ENCODE results near the gene GMDS. TPM values are rescaled to one million over a fixed set of nuclear protein-coding genes. Genes with fewer than 3 reads are reported as not detected.

Gene GMDS
- total RNA-seq, 2 experiments from 2014 or later = 38.4 to 41.3 TPM

DNA sequence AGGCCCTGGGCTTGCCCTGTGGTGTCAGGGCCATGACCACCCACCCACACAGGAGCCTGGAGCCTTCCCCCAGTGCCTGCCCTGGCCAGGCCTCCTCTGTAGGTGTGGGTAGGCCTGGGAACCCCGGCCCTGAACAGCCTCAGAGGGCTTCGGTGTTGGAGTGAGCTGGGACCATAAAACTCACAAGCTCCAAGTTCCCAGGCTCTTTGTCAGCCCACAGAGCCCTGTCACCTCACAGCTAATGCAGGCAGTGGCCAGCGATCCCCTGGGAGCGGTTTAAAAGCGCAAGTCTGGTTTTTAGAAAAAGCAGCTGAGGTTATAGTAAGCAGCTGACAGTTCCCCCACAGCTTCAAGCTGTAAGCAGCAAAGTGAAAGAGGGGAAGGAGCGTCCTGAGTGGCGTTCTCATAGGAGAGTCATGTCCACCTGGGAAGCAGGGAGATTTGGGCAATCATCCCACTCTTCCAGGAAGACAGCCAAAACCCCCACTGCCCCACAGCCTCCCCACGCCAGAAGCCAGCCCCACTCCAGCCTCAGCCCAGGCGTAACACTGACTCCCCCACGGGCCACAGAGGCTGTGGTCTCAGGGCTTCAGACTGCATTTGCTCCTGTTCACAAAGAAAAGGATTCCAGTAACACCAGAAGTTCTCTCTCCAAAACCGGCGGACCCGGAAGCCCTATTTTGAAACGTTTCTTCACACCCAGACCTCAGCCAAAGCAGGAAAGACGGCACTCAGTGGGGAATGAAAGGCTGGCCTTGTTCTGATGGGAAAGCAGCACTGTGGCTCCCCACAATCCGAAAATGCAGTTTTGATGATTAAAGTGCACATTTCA lies 670.0 kb downstream of the GMDS start:
- H3K9me3 Mint-ChIP-seq = peaks cover 10% of the 10 kb centered on the region
- peaks cover 4% of the 10 kb centered on the region for H3K36me3 Mint-ChIP-seq (ENCODE audit: low read depth)
- H3K27ac Mint-ChIP-seq = no peak overlapping the region
- no peak overlapping the region for H3K4me3 Mint-ChIP-seq
- intact Hi-C loops (cut with micrococcal nuclease) = no loop called here
- H3K27me3 Mint-ChIP-seq (ENCODE audit: low read depth) = peaks cover 2% of the 10 kb centered on the region
- CTCF ChIA-PET = interaction anchor here (1.0 kb wide), 2 partner anchors 22 to 23 kb away, joined by 3 read pairs; no protein-coding TSS in a partner anchor
- DNase-seq = no peak
- H3K4me1 Mint-ChIP-seq (ENCODE audit: low read depth) = no peaks in the 10 kb centered on the region

DNA sequence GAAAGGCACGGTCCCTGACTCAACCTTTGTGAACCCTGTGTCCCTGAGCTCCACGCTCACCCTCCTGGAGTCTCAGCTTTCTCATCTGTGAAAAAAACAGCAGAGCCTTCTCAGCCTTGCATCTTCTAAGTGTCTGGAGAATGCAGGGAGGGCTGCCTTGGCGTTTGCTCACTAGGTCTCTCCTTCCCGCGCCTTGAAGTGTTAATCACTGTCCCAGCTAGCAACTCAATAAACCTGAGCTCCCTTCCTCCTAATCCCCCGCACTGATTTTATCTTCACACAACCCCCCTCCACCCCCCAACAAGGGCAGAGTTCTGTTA lies 670.6 kb downstream of the GMDS start:
- Mint-ChIP-seq H3K4me3 (no peak overlapping the region), H3K36me3 (ENCODE audit: low read depth) (peaks cover 4% of the 10 kb centered on the region), H3K27ac (no peak overlapping the region), H3K27me3 (ENCODE audit: low read depth) (peaks cover 2% of the 10 kb centered on the region), H3K4me1 (ENCODE audit: low read depth) (no peaks in the 10 kb centered on the region), H3K9me3 (peaks cover 13% of the 10 kb centered on the region)
- CTCF ChIA-PET = interaction anchor here (1.0 kb wide), 2 partner anchors 22 to 23 kb away, joined by 3 read pairs; no protein-coding TSS in a partner anchor
- no peak for DNase-seq
- intact Hi-C loops (cut with micrococcal nuclease) = no loop called here

DNA sequence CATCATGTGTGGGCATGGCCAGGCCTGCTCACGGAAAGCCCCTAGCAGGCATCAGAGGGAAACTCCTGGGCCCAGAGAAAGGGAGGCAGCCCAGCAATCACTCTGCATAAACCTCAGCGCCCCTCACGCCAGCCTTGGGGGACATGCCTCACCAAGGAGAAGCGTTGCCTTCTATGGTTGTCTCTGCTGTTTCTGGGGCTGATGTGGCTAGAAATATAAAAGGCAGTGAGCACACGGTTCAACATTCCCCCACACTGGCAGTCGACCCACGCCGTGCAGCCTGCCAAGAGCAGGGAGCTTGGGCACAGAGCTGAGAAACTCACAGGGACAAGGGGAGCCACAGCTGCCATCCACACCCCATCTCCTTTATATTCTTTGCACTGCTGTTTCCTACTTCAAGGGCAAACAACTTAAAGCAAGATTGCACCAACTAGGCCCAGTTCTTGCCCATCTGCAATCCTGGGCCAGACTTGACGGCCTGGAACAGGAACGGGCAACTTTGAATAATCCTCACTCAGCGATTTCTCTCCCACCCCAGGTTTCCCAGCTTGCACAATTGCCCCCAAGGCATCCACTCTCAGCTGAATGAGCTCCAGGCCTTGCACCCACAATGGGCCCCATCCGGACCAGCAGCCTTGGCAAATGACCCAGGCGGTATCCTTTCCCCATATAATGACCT lies 671.2 kb downstream of the GMDS start:
- H3K4me1 Mint-ChIP-seq (ENCODE audit: low read depth) = no peaks in the 10 kb centered on the region
- no peak overlapping the region for H3K4me3 Mint-ChIP-seq
- intact Hi-C loops (cut with micrococcal nuclease) = no loop called here
- peaks cover 13% of the 10 kb centered on the region for H3K9me3 Mint-ChIP-seq
- no peak for DNase-seq
- H3K27ac Mint-ChIP-seq = no peak overlapping the region
- H3K27me3 Mint-ChIP-seq (ENCODE audit: low read depth) = peaks cover 2% of the 10 kb centered on the region
- peaks cover 4% of the 10 kb centered on the region for H3K36me3 Mint-ChIP-seq (ENCODE audit: low read depth)
- CTCF ChIA-PET = interaction anchor here (1.0 kb wide), 2 partner anchors 22 to 24 kb away, joined by 3 read pairs; no protein-coding TSS in a partner anchor

All from activated naive CD4-positive, alpha-beta T cell treated with anti-CD3 and anti-CD28 coated beads for 36 hours (primary cell).